HG03354 (cell line): ENCODE measurements around the gene MPEG1.

Source experiments
- ATAC-seq: cut with Tn5 transposase; IDR thresholded peaks from one replicate; pipeline ENCODE4 v1.9.1; 2021; ENCODE audit warnings: mild to moderate bottlenecking; ENCODE audit not compliant: unreplicated experiment, poor library complexity, severe bottlenecking

MPEG1 gene

GRCh38 chr11:59191890-59192289 is 20.8 kb downstream of the MPEG1 start:
- no peak for ATAC-seq

DNA sequence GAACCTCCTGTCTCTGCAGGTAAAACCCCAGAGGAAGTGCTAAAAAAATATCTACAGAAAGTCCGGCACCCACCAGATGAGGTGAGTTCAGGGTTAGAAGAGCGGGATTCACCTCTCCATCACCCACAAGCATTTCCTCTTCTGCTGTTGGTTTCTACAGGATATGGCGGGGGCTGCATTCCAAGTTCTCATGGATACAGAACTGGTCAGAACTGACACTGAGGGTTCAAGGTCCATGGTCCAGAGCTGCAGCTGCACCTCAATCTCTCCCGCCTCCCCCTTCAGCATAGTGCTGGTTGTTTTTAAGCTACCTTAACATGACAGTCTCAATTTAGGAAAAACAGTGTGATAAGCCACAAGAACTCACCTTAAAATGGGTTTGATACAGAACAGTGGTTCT is 21.6 kb downstream of the MPEG1 start:
- ATAC-seq: no peak

- ATAC-seq: no peak
These were observed 22.7 kb downstream of the MPEG1 start for GRCh38 chr11:59189986-59190385.

DNA sequence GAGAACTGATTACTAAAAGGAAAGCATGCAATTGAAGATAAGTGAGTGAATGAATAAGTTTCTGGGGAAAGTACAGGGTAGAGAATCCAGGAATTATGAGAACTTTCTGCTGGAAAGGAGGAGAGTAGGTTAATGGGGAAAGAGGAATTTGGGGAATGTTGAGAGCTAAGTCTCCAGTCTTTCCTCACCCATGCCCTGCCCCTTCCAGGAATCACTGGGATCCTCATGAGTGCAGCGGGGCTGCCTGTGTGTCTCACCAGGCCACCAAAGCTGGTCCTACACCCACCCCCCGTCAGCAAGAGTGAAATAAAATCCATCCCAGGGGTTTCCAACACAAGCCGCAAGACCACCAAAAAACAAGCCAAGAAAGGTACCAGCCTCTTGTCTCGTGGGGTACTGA is 23.8 kb downstream of the MPEG1 start:
- no peak for ATAC-seq

- no peak for ATAC-seq
These were observed 25.1 kb downstream of the MPEG1 start for GRCh38 chr11:59187587-59187986.

GRCh38 chr11:59187035-59187434 is 25.7 kb downstream of the MPEG1 start:
- no peak for ATAC-seq

GRCh38 chr11:59186130-59186594 is 26.6 kb downstream of the MPEG1 start:
- ATAC-seq: peak; percentile 81

- ATAC-seq: no peak
These were observed 27.3 kb downstream of the MPEG1 start for GRCh38 chr11:59185386-59185945.

DNA sequence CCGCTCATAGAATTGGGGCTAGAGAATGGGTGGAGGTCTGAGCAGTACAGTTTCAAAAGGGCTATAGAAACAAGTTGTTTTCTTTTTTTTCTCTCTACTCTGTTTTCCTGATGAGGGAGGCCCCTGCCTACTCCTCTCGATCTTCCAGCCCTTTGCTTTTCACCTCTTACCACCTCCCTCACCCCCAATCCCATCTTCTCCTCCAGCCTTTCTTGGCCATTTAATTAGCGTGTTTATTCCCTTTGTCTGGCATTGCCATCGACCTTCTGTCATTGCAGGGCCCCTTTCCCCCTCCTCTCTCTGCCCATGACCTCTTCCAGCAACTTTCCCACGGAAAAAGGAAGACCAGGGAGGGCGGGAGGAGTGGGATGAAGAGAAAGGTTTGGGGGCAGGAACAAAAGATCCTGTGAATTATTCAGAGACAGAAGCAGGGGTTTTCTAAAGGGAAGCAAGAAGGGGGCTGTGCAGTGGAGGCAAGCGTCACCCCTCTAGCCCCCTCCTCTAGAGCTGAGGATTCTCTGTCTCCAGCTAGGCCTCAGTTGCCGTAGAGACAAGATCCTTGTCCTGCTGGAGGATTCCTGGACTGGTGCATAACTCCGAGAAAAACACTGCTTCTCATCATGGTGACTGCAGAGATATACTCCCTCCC is 27.9 kb downstream of the MPEG1 start:
- ATAC-seq: no peak

DNA sequence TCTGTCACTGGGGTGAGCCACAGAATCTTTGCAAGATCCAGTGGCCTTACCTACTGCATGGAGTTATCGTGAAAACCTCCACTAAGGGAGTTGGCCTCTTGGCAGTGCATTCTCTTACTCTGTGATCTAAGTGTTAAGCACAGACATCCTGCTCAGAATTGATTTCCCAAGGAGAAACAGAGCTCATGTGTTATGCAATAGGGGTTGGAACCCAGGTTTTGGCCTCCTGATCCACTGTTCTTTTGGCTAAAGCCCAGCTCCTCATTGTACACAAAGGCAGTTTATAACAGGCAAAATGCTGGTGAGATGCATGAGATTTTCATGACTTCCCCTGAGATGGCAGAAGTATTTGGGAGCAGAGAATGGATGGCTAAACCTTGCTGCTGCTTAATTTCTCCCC is 29.0 kb downstream of the MPEG1 start:
- no peak for ATAC-seq

- peak; percentile 59 for ATAC-seq
These were observed 30.1 kb downstream of the MPEG1 start for GRCh38 chr11:59182457-59183151.

DNA sequence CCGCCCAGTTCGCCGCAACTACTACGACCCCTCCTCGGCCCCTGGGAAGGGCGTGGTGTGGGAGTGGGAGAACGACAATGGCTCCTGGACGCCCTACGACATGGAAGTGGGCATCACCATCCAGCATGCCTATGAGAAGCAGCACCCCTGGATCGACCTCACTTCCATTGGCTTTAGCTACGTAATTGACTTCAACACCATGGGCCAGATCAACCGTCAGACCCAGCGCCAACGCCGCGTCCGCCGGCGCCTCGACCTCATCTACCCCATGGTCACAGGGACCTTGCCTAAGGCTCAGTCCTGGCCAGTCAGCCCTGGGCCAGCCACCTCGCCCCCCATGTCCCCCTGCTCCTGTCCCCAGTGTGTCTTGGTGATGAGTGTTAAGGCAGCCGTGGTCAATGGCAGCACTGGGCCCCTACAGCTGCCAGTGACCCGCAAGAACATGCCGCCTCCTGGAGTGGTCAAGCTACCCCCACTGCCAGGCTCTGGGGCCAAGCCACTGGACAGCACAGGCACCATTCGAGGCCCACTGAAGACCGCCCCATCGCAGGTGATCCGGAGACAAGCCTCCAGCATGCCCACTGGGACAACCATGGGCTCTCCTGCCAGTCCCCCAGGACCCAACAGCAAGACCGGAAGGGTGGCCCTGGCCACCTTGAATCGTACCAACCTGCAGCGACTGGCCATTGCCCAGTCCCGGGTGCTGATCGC is 30.8 kb downstream of the MPEG1 start:
- no peak for ATAC-seq

DNA sequence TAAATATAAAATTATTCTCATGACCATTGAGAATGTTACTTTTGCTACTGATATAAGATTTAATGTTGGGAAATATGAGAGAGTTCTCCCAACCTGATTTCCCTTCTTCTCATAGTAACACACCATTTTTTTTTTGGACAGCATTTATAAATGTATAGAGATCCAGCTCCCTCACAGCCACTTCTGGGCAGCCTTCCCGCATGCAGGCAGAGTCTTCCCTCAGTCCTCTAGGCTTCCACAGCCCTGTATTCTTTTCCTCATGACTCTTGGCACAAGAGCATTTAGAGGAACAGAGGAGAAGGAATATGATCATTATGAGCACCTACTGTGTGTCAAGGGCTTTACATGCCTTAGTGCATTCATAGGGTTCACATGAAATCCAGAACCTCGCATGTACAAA is 31.8 kb downstream of the MPEG1 start:
- ATAC-seq: no peak

DNA sequence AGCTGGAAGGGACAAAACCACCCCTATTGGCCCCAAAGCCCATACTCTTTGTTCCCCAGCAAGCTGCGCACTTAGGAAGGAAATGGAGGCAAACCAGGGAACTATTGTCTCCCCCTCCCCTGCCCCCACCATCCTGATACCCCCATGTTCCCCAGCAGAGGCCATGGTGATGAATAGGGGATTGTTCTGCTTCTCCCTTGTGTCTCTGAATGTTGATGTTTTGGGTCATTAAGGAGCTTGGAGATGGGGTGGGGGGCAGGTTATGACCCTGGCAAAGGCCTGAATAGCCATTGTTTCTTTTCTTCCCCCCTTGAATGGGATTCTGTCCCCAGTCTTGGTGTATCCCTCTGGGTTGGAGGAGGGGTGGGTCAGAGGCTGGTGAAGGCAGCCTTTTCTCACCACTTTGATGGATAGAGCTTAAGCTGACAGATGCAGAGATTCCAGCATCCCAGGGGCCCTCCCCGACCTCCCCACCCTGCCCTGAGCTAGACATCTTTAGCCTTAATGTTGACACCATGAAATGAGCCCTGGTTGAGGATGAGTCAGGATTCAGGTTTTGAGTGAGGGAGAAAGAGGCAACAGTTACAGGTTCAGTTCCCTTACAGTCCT is 32.5 kb downstream of the MPEG1 start:
- no peak for ATAC-seq

- ATAC-seq: no peak
These were observed 33.6 kb downstream of the MPEG1 start for GRCh38 chr11:59179121-59179520.

DNA sequence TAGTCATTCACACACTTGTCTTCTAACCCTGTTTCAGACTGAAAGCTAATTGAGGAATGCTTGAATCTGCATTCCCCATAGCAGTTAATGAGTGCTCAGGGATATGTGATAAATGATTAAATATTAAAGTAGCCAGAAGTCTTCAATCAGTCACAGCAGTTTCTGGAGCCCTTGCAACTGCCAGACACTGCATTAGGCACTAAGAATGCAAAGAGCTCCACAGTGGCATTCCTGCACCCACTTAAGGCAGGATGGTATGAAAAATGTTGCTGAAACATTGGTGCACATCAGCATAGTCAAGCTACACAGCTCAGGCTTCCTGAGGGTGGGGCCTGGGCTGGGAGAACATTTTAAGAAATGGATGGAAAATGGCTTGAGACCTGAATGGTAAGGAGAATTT is 34.3 kb downstream of the MPEG1 start:
- no peak for ATAC-seq

GRCh38 chr11:59176330-59176729 is 36.4 kb downstream of the MPEG1 start:
- no peak for ATAC-seq

DNA sequence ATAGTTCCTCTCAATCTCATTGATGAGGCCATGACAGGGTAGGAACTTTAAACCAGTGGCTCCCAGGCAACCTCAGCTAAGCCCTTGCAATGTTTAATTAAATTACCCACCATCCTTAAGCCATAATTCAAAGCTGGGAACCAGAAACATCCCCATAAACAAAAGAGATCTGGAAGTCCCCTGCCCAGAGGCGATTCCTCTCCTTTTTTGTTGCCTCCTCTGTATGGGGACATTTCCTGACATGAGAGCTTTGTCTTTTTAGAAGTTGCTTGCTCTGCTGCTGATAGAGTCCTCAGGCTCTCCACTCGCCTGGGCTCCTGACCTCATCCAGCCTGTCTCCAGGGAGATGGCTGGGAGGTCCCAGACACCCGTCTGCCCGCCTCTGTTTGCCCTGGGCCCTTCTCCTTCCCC is 37.6 kb downstream of the MPEG1 start:
- ATAC-seq: no peak

DNA sequence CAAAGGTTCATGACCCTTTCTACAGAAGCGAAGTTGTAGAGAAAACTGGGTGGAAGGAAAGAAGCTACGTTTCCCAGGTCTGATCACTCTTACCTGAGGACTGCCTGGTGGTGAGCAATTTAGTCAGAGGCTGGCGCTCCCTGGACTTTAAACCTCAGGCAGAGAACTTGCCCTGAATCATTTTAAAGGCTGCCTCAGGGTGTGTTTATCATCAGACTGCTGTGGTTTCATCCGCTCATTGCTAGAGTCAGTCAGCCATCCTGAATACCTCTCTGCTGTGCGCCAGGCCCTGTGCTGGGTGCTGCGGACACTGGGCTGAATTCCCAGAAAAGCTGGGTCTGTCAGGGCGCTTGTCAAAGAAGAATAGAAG is 38.1 kb downstream of the MPEG1 start:
- ATAC-seq: no peak

DNA sequence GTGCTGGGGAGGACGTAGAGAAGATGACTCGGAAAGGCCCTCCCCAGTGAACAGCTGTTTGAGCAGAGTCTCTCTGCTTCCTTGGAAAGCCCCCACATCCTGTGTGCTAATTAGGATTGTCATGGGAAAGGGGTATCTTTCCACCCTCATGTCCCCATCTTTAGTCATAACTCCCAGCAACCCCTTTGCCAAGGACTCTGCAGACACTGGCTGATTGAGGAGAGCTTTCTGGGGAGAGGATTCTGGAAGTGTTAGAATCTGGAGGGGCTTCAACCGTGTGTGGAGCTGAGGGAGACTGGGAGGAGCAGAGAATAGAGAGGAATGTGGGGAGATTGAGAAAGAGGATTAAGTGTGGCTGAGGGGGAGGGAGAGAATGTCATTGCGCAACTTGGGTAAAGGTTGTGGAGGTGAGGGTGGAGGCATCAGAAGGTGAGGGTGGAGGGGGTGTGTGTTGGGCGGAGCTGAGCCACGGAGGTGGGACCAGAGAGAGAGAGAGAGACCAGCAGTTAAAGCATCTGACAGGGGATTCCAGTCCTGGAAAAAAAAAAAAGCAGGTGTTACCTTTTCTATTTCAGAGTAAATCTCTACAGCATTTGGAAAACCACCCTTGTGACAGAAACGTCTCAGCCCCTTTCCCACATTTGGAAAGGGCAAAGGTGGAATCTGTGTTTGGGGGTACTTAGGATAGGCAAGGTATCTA is 38.6 kb downstream of the MPEG1 start:
- no peak for ATAC-seq
